NCI-H146 treated with DMSO at 0.1 percent for 48 hours (cell line): ENCODE results near the gene DXO.
"Not testable (repeated sequence)": the region's sequence is repeated elsewhere in the genome, so short reads cannot be mapped to it uniquely, and the experiment has no call there.

Experiments used
- DNase-seq: peaks from one replicate; lab custom pipeline; 2025; ENCODE audit not compliant: unreplicated experiment; lab: John Stamatoyannopoulos, UW

The DXO gene

GRCh38 chr6:31971993-31972708 lies at the start of gene DXO:
Gene DXO, minus strand, starts transcription at chr6:31972138. Its CDS starts 463 bp downstream, at chr6:31971675.
- DNase-seq: peak; percentile 91

GRCh38 chr6:32014547-32014946 lies 42.6 kb upstream of the DXO start, which contains the start of gene C4B:
Gene C4B, plus strand, starts transcription at chr6:32014795. Its CDS starts 51 bp downstream, at chr6:32014846.
- DNase-seq: not testable (repeated sequence)

GRCh38 chr6:32013738-32014137 lies 41.8 kb upstream of the DXO start:
- not testable (repeated sequence) for DNase-seq

- DNase-seq: not testable (repeated sequence)
These were observed 41.1 kb upstream of the DXO start for GRCh38 chr6:32012941-32013617.

GRCh38 chr6:32010856-32011530 lies 39.1 kb upstream of the DXO start:
- DNase-seq: not testable (repeated sequence)

GRCh38 chr6:32009537-32009936 lies 37.6 kb upstream of the DXO start:
- DNase-seq: not testable (repeated sequence)

- not testable (repeated sequence) for DNase-seq
These were observed 36.7 kb upstream of the DXO start for GRCh38 chr6:32008616-32009015.

DNA sequence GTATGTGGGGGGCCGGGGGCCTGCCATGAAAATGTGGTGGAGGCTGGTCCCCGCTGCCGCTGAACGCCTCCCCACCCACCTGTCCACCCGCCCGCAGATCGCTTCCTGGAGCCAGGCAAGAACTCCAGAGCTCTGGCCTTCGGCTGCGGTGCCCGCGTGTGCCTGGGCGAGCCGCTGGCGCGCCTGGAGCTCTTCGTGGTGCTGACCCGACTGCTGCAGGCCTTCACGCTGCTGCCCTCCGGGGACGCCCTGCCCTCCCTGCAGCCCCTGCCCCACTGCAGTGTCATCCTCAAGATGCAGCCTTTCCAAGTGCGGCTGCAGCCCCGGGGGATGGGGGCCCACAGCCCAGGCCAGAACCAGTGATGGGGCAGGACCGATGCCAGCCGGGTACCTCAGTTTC lies 36.1 kb upstream of the DXO start:
- not testable (repeated sequence) for DNase-seq

DNA sequence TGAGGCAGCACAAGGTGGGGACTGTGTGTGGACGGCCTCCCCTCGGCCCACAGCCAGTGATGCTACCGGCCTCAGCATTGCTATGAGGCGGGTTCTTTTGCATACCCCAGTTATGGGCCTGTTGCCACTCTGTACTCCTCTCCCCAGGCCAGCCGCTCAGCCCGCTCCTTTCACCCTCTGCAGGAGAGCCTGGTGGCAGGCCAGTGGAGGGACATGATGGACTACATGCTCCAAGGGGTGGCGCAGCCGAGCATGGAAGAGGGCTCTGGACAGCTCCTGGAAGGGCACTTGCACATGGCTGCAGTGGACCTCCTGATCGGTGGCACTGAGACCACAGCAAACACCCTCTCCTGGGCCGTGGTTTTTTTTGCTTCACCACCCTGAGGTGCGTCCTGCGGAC lies 35.1 kb upstream of the DXO start:
- DNase-seq: not testable (repeated sequence)

DNA sequence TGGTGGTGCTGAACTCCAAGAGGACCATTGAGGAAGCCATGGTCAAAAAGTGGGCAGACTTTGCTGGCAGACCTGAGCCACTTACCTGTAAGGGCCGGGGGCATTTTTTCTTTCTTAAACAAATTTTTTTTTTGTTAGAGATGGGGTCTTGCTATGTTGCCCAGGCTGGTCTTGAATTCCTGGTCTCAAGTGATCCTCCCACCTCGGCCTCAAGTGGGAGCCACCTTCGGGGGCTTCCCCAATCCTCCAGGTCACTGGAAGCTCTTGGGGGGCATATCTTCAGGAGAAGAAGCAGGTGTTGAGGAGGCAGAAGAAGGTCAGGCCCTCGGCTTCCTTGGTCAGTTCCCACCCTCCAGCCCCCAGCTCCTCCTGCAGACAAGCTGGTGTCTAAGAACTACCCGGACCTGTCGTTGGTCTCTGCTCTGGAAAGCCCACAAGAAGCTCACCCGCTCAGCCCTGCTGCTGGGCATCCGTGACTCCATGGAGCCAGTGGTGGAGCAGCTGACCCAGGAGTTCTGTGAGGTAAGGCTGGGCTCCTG lies 34.1 kb upstream of the DXO start:
- DNase-seq: not testable (repeated sequence)

DNA sequence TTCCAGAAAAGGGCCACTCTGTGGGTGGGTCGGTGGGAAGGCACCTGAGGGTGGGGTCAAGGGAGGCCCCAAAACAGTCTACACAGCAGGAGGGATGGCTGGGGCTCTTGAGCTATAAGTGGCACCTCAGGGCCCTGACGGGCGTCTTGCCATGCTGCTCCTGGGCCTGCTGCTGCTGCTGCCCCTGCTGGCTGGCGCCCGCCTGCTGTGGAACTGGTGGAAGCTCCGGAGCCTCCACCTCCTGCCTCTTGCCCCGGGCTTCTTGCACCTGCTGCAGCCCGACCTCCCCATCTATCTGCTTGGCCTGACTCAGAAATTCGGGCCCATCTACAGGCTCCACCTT lies 33.6 kb upstream of the DXO start:
- not testable (repeated sequence) for DNase-seq

- not testable (repeated sequence) for DNase-seq
These were observed 33.1 kb upstream of the DXO start for GRCh38 chr6:32004864-32005537.

- not testable (repeated sequence) for DNase-seq
These were observed 32.5 kb upstream of the DXO start for GRCh38 chr6:32004393-32004792.

- not testable (repeated sequence) for DNase-seq
These were observed 31.4 kb upstream of the DXO start for GRCh38 chr6:32003301-32003700.

- DNase-seq: not testable (repeated sequence)
These were observed 30.8 kb upstream of the DXO start for GRCh38 chr6:32002546-32003268.

- not testable (repeated sequence) for DNase-seq
These were observed 24.4 kb upstream of the DXO start for GRCh38 chr6:31996385-31996784.

- not testable (repeated sequence) for DNase-seq
These were observed 22.5 kb upstream of the DXO start for GRCh38 chr6:31994421-31994820.

DNA sequence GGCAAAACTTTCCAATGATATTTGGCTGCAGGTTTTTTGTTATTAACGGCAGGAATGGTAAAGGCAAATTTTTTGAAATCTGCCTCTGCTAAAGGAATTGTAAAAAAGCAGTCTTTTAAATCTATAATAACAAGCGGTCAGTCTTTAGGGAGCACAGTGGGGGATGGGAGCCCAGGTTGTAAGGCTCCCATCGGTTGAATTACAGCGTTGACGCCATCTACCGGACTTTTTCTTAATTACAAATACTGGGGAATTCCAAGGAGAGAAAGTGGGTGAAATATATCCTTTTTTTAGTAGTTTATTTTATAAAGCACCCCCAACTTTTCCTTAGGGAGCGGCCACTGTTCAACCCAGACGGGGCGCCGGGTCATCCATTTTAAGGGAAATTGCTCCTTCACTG lies 17.4 kb upstream of the DXO start:
- not testable (repeated sequence) for DNase-seq

DNA sequence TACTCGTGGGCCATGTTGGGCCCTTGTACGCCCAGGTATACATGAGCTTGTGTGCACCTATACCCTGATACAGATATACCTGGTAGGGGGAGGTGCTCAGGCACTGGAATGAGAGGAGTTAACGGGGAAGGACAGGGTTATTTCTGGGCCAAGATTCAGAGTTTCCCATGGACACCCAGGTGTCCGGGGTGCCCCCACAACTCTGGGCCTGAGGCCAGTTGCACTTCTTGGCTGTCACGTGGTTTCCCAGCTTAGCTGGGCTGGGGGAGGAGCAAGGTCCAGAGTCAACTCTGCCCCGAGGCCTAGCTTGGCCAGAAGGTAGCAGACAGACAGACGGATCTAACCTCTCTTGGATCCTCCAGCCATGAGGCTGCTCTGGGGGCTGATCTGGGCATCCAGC lies 9.8 kb upstream of the DXO start, which contains the start of gene C4A:
Gene C4A (plus strand): TSS at position 314 of the 400 bp plus-strand sequence. CDS start 51 bp downstream, at position 365.
- DNase-seq: not testable (repeated sequence)

GRCh38 chr6:31980998-31981397 lies 9.1 kb upstream of the DXO start:
- not testable (repeated sequence) for DNase-seq
